Suprapubic skin (tissue), 3 donors: ENCODE measurements around the gene NMD3.

Experiments used
- CTCF ChIP-seq, 2 donors: fragments of 200-600 bp in 1 of 2; fragments of 450-650 bp in 1 of 2; sonication (generic) in 1 of 2; IDR thresholded peaks; one replicate each; pipeline ENCODE4 v1.5.1; 2016 to 2019; ENCODE audit warnings: antibody characterized with exemption in 2 of 2, mild to moderate bottlenecking in 1 of 2, moderate library complexity in 1 of 2
- POLR2A ChIP-seq, 2 donors: fragments of 450-650 bp; IDR thresholded peaks; one replicate each; pipeline ENCODE4 v1.6.1; 2017; ENCODE audit warnings: antibody characterized with exemption in 2 of 2, mild to moderate bottlenecking in 2 of 2, moderate library complexity in 2 of 2

DNA sequence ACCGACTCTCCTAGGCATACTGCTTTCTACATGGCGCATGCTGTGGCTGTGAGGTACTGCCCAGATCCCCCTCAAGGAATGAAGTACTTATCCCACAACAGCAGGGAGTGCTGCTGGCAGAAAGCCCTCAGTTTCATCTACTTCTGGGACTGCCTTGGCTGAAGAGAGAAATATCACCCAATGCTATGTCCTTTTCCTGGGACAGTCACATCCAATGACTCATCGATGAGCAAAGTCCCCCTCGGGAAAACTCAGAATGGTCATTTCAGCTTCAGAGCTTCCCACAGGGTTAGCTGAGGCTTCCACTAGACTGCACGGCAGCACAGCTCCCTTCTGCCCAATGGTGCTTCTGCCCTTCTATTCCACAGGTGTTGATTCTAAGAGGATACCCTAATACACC is 3.6 kb upstream of the NMD3 start:
- TF ChIP-seq CTCF (IDR thresholded peaks at IDR 0.05) (no peak), POLR2A (IDR thresholded peaks at IDR 0.05) (no peak)
